ENCODE measurements around the gene MNX1.

Gene MNX1

GRCh38 chr7:157012113-157012547 lies 1.7 kb upstream of the MNX1 start:
- TF ChIP-seq, protein P1, sequence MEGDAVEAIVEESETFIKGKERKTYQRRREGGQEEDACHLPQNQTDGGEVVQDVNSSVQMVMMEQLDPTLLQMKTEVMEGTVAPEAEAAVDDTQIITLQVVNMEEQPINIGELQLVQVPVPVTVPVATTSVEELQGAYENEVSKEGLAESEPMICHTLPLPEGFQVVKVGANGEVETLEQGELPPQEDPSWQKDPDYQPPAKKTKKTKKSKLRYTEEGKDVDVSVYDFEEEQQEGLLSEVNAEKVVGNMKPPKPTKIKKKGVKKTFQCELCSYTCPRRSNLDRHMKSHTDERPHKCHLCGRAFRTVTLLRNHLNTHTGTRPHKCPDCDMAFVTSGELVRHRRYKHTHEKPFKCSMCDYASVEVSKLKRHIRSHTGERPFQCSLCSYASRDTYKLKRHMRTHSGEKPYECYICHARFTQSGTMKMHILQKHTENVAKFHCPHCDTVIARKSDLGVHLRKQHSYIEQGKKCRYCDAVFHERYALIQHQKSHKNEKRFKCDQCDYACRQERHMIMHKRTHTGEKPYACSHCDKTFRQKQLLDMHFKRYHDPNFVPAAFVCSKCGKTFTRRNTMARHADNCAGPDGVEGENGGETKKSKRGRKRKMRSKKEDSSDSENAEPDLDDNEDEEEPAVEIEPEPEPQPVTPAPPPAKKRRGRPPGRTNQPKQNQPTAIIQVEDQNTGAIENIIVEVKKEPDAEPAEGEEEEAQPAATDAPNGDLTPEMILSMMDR (IDR thresholded peaks at IDR 0.05; ENCODE audit: low read depth, low read length, poor library complexity, severe bottlenecking): no peak
- TF ChIP-seq EZH2phosphoT487 (IDR thresholded peaks at IDR 0.05; ENCODE audit: borderline replicate concordance, low read length): no peak
- H3K4me2 ChIP-seq (ENCODE audit: low read length): no peak overlapping the region
- peaks cover 90% of the 10 kb centered on the region for H3K27me3 ChIP-seq (ENCODE audit: control insufficient read depth, low read length)
- H4K20me1 ChIP-seq (ENCODE audit: control insufficient read depth, insufficient read depth, low read depth, low read length): no peaks in the 10 kb centered on the region
- H3K9me2 ChIP-seq (replicated peaks; ENCODE audit: control insufficient read depth, low read length): no peaks in the 10 kb centered on the region
- H3F3A ChIP-seq (ENCODE audit: control insufficient read depth, insufficient read depth): no peaks in the 10 kb centered on the region
- H3K79me2 ChIP-seq (ENCODE audit: control insufficient read depth, low read length): no peaks in the 10 kb centered on the region
- no peaks in the 10 kb centered on the region for H3K9me3 ChIP-seq (ENCODE audit: control insufficient read depth, insufficient read depth, low read length)
- H3K4me3 ChIP-seq (ENCODE audit: low read length): no peak overlapping the region
- H3K27ac ChIP-seq (ENCODE audit: low read depth, low read length): no peak overlapping the region
- peaks cover 22% of the 10 kb centered on the region for H3K4me1 ChIP-seq (ENCODE audit: control insufficient read depth, low read length)
- no peaks in the 10 kb centered on the region for H3K36me3 ChIP-seq (ENCODE audit: control insufficient read depth, low read length)

- no peak; the same call in 1 of the 2 replicates for TF ChIP-seq EZH2phosphoT487 (IDR thresholded peaks at IDR 0.05; ENCODE audit: borderline replicate concordance, low read length)
- TF ChIP-seq, protein P1 (IDR thresholded peaks at IDR 0.05; ENCODE audit: low read depth, low read length, poor library complexity, severe bottlenecking): no peak
- Histone ChIP-seq H3K27ac (ENCODE audit: low read depth, low read length) (no peak overlapping the region), H3K4me1 (ENCODE audit: control insufficient read depth, low read length) (peaks cover 19% of the 10 kb centered on the region), H3K9me2 (replicated peaks; ENCODE audit: control insufficient read depth, low read length) (no peaks in the 10 kb centered on the region), H3K4me2 (ENCODE audit: low read length) (peak overlapping the region; percentile 76), H3K36me3 (ENCODE audit: control insufficient read depth, low read length) (no peaks in the 10 kb centered on the region), H3K27me3 (ENCODE audit: control insufficient read depth, low read length) (peaks cover 85% of the 10 kb centered on the region), H3K9me3 (ENCODE audit: control insufficient read depth, insufficient read depth, low read length) (no peaks in the 10 kb centered on the region), H3K79me2 (ENCODE audit: control insufficient read depth, low read length) (no peaks in the 10 kb centered on the region), H3F3A (ENCODE audit: control insufficient read depth, insufficient read depth) (no peaks in the 10 kb centered on the region), H4K20me1 (ENCODE audit: control insufficient read depth, insufficient read depth, low read depth, low read length) (no peaks in the 10 kb centered on the region), H3K4me3 (ENCODE audit: low read length) (peak overlapping the region; percentile 70)
Observed at GRCh38 chr7:157011333-157012112, 1.1 kb upstream of the MNX1 start.

DNA sequence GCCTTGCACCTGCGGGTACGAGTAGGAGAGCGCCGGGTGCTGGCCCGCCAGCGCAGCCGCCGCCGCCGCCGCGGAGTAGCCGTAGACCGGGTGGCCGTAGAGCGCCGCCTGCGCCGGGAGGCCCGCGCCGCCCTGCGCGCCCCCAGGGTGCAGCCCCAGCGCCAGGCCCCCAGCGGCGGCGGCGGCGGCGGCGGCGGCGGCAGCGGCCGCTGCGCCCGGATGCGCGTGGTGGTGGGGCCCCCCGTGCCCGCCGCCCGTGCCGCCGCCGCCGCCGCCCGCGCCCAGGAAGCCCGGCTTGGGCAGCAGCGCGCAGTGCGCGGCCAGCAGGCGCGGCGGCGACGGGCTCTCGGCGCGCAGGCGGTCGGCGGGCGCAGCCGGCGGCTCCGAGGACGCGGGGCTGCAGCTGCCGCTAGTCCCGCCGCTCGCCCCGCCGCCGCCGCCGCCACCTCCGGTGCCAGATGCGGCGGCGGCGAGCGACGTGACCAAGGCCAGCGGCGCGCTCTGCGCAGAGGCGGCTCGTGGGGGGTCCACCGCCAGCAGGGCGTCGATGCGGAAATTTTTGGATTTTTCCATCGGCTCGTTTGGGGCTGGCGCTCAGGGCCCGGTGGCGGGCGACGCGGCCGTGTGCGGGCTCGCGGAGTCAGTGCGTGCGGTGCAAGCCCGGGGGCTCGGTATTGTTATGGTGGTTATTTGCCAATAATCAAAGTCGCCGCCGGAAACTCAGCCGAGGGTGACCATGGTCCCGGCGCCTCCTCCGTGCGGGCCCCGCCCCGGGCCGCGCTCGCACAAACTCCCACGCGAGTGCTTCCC lies 480 bp downstream of the MNX1 start:
- H3K4me1 ChIP-seq (ENCODE audit: control insufficient read depth, low read length): peaks cover 13% of the 10 kb centered on the region
- peak overlapping the region; percentile 70 for H3K4me3 ChIP-seq (ENCODE audit: low read length)
- no peaks in the 10 kb centered on the region for H3F3A ChIP-seq (ENCODE audit: control insufficient read depth, insufficient read depth)
- no peaks in the 10 kb centered on the region for H3K36me3 ChIP-seq (ENCODE audit: control insufficient read depth, low read length)
- peaks cover 70% of the 10 kb centered on the region for H3K27me3 ChIP-seq (ENCODE audit: control insufficient read depth, low read length)
- H3K27ac ChIP-seq (ENCODE audit: low read depth, low read length): no peak overlapping the region
- H3K4me2 ChIP-seq (ENCODE audit: low read length): peak overlapping the region; percentile 76
- H3K79me2 ChIP-seq (ENCODE audit: control insufficient read depth, low read length): no peaks in the 10 kb centered on the region
- no peaks in the 10 kb centered on the region for H3K9me3 ChIP-seq (ENCODE audit: control insufficient read depth, insufficient read depth, low read length)
- peak; percentile 76 for TF ChIP-seq EZH2phosphoT487 (IDR thresholded peaks at IDR 0.05; ENCODE audit: borderline replicate concordance, low read length)
- TF ChIP-seq, protein P1 (IDR thresholded peaks at IDR 0.05; ENCODE audit: low read depth, low read length, poor library complexity, severe bottlenecking): no peak
- H3K9me2 ChIP-seq (replicated peaks; ENCODE audit: control insufficient read depth, low read length): no peaks in the 10 kb centered on the region
- no peaks in the 10 kb centered on the region; the same call in 1 of the 2 replicates for H4K20me1 ChIP-seq (ENCODE audit: control insufficient read depth, insufficient read depth, low read depth, low read length)
